ENCODE measurements around the gene USP35.

DNA sequence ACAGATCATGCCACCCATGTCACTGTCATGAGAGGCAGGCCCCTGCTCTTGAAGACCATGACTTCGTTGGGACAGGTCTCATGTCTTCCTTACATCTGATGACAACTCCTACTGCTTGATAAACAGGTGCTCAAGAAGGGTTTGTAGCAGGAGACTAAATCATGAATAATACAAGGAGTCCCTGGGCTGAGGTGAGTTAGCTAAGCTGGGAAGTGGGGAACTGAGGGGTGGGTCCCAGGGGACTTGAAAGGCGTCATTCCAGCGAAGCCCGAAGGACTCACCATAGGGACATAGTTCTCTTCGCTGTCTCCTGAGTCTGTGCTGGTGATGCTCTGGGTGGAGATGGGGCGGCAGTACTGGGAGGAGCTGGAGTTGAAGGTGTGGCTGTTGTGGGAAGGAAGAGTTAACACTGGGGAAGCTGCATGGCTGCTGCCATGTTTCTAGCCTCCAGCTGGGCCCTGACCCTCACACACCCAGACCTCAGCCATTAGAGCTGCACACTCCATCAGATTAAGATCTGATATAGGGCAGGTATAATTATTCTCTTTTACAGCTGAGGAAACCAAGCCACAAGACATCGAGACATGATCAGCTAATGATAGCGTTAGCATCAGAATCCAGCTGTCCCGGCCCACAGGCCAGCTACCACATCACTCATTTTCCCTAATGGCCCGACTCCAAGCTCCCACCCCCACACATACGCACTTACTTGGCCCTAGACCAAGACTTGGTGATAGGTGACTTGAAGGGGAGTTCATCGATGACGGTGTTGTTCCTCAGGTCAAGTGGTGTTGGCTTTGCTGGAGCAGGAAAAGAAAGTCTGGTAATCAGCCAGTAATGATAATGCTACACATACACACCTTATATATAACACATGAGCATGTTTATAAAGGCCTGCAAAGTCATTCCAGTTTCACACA is 32.9 kb downstream of the USP35 start:
- TF ChIP-seq CTCF (IDR thresholded peaks at IDR 0.05; ENCODE audit: low read depth, low read length) (no peak), MYC (IDR thresholded peaks at IDR 0.05; ENCODE audit: low read depth, low read length) (no peak), POLR2A (IDR thresholded peaks at IDR 0.05; ENCODE audit: extremely low read depth, insufficient read length) (no peak)

Measured in NB4 (cell line).